B cell (primary cell): ENCODE measurements around the gene MPC1. TPM values are rescaled to one million over a fixed set of nuclear protein-coding genes. Genes with fewer than 3 reads are reported as not detected.
A peak's percentile ranks its signal among the peaks of the same experiment; 100 is the strongest.

Experiments
- ATAC-seq: fragments of 200-7000 bp; cut with Tn5 transposase; one replicate; pipeline ENCODE4 v1.10.0; 2021; ENCODE audit warnings: low read depth, mild to moderate bottlenecking, moderate number of reproducible peaks, moderate library complexity
- CTCF ChIA-PET: fragments of 350-600 bp; sonication (Branson Sonifier 250); formaldehyde crosslinking; loops from one replicate; lab custom pipeline; 2021; ENCODE audit warnings: antibody characterized with exemption, inconsistent platforms; lab: Charles Lee
- POLR2A ChIA-PET: fragments of 350-600 bp; sonication (Branson Sonifier 250); formaldehyde crosslinking; loops from one replicate; lab custom pipeline; 2021; ENCODE audit warnings: antibody characterized with exemption; lab: Charles Lee
- DNase-seq: peaks from one replicate; pipeline ENCODE4 v3.0.0; 2013
- H2AFZ ChIP-seq: 2 replicates; pipeline ENCODE4 v1.6.1; 2012; ENCODE audit warnings: mild to moderate bottlenecking, low read depth, low read length; ENCODE audit not compliant: insufficient read depth, poor library complexity, severe bottlenecking
- H3K27ac ChIP-seq, 2 donors: 1 replicate in 1 of 2; 2 replicates in 1 of 2; pipeline ENCODE4 v1.5.1; 2012 to 2013; ENCODE audit warnings: low read length in 2 of 2, mild to moderate bottlenecking in 2 of 2, moderate library complexity in 1 of 2
- H3K27me3 ChIP-seq, 4 experiments: fragments of 200-600 bp in 1 of 4; sonication (generic) in 1 of 4; replicated peaks in 1 of 4; 1 replicate in 2 of 4; 2 replicates in 2 of 4; pipeline versions ENCODE4 v1.6.1 to v1.7.0; 2013 to 2016; ENCODE audit warnings: low read length in 3 of 4, mild to moderate bottlenecking in 2 of 4, mixed read lengths in 1 of 4, moderate library complexity in 1 of 4; ENCODE audit not compliant: insufficient read depth in 4 of 4, control insufficient read depth in 3 of 4; ENCODE audit errors: control extremely low read depth in 1 of 4
- H3K36me3 ChIP-seq, 2 experiments: replicated peaks in 1 of 2; 1 replicate in 1 of 2; 2 replicates in 1 of 2; pipeline versions ENCODE4 v1.6.1 to v1.7.1; 2013; ENCODE audit warnings: low read length in 1 of 2; ENCODE audit not compliant: insufficient read depth in 2 of 2, control insufficient read depth in 1 of 2; ENCODE audit errors: control extremely low read depth in 1 of 2, extremely low read depth in 1 of 2
- H3K4me1 ChIP-seq, 2 donors: fragments of 200-600 bp in 1 of 2; sonication (generic) in 1 of 2; 1 replicate in 1 of 2; 2 replicates in 1 of 2; pipeline versions ENCODE4 v1.5.1 to v1.6.1; 2013 to 2017; ENCODE audit warnings: low read length in 2 of 2; ENCODE audit not compliant: control insufficient read depth in 2 of 2, insufficient read depth in 2 of 2
- H3K4me2 ChIP-seq: replicated peaks from 2 replicates; pipeline ENCODE3; 2012; ENCODE audit warnings: mild to moderate bottlenecking, low read depth, low read length; ENCODE audit not compliant: poor library complexity, severe bottlenecking
- H3K4me3 ChIP-seq, 5 experiments: fragments of 200-600 bp in 1 of 5; sonication (generic) in 1 of 5; 1 replicate in 3 of 5; 2 replicates in 2 of 5; pipeline versions ENCODE4 v1.5.1 to v1.7.0; 2011 to 2016; ENCODE audit warnings: low read length in 4 of 5, mild to moderate bottlenecking in 4 of 5, low read depth in 2 of 5, control low read depth in 1 of 5, moderate library complexity in 1 of 5; ENCODE audit not compliant: insufficient read depth in 1 of 5; ENCODE audit errors: control extremely low read depth in 1 of 5, extremely low read depth in 1 of 5
- H3K79me2 ChIP-seq: fragments of 200-600 bp; sonication (generic); one replicate; pipeline ENCODE4 v1.6.0; 2016; ENCODE audit warnings: low read length; ENCODE audit not compliant: control insufficient read depth, insufficient read depth
- H3K9ac ChIP-seq: fragments of 200-600 bp; sonication (generic); 2 replicates; pipeline ENCODE4 v1.6.1; 2017; ENCODE audit warnings: mild to moderate bottlenecking, low read length, moderate library complexity
- H3K9me3 ChIP-seq, 3 donors: one replicate each; pipeline versions ENCODE4 v1.6.1 to v1.7.1; 2013; ENCODE audit warnings: low read length in 2 of 3; ENCODE audit not compliant: control insufficient read depth in 2 of 3, insufficient read depth in 1 of 3; ENCODE audit errors: control extremely low read depth in 1 of 3
- H4K20me1 ChIP-seq: 2 replicates; pipeline ENCODE4 v1.6.0; 2012; ENCODE audit warnings: mild to moderate bottlenecking, low read length; ENCODE audit not compliant: insufficient read depth, control insufficient read depth, poor library complexity, severe bottlenecking
- H3K27ac Mint-ChIP-seq: one replicate; pipeline ENCODE4 v1.8.0; 2021; ENCODE audit warnings: mixed read lengths
- H3K27me3 Mint-ChIP-seq: one replicate; pipeline ENCODE4 v1.8.0; 2021; ENCODE audit warnings: mixed read lengths
- H3K4me1 Mint-ChIP-seq: one replicate; pipeline ENCODE4 v1.8.0; 2021; ENCODE audit warnings: mixed read lengths
- H3K4me3 Mint-ChIP-seq: one replicate; pipeline ENCODE4 v1.8.0; 2021; ENCODE audit warnings: mixed read lengths
- H3K9me3 Mint-ChIP-seq: one replicate; pipeline ENCODE4 v1.8.0; 2022; ENCODE audit warnings: mixed read lengths; ENCODE audit not compliant: insufficient read depth
- CTCF ChIP-seq: fragments of 200-600 bp; IDR thresholded peaks from one replicate; pipeline ENCODE4 v1.8.0; 2022; ENCODE audit warnings: antibody characterized with exemption, mild to moderate bottlenecking
- EZH2 ChIP-seq: IDR thresholded peaks from 2 replicates; pipeline ENCODE4 v1.6.1; 2012; ENCODE audit warnings: borderline replicate concordance, low read depth, mild to moderate bottlenecking, moderate library complexity, low read length; ENCODE audit not compliant: insufficient read depth, poor library complexity, severe bottlenecking
- WGBS: methylation state at CpG from one replicate; pipeline ENCODE4 v1.1.5; 2013; ENCODE audit warnings: missing lambda C conversion rate; ENCODE audit not compliant: insufficient coverage; 5-methylcytosine and 5-hydroxymethylcytosine counted together
- intact Hi-C: fragments of 100-400 bp; cut with micrococcal nuclease; formaldehyde crosslinking; loops from one replicate; pipeline ENCODE4 v1.10.0; 2022
- polyA plus RNA-seq: library from polyadenylated mRNA; depleted of rRNA; stranded (reverse); fragments of >200 nt; gene quantifications from 2 replicates; pipeline ENCODE4 v1.2.3, GENCODE V29; 2012
- total RNA-seq, 2 donors: library from RNA; stranded (reverse); fragments of 120-200 nt in 1 of 2; gene quantifications; 1 replicate in 1 of 2; 2 replicates in 1 of 2; pipeline versions ENCODE4 v1.2.3 to v1.2.4, GENCODE V29; 2013 to 2022

Gene MPC1
- total and polyA plus RNA-seq, 2 donors (not counting 1 experiment from before 2014, with no cell fraction given): 19.8 to 23.9 TPM

- H3K9ac ChIP-seq: no peak overlapping the region
- peaks cover 17% of the 10 kb centered on the region for H3K4me1 Mint-ChIP-seq
- H3K27me3 ChIP-seq: no peaks in the 10 kb centered on the region
- H3K36me3 ChIP-seq: peaks cover 0 to 11% of the 10 kb centered on the region in 2 experiments
- peaks cover 16% of the 10 kb centered on the region for H4K20me1 ChIP-seq
- peak overlapping the region; percentile 18 for H3K4me3 Mint-ChIP-seq
- intact Hi-C loops: loop anchor here (5.0 kb wide), 1 partner anchor 613 kb away; the partner anchor contains the start of gene RNASET2
- no peaks in the 10 kb centered on the region for H3K9me3 Mint-ChIP-seq
- no peaks in the 10 kb centered on the region for H3K9me3 ChIP-seq
- H3K4me1 ChIP-seq: peaks cover 28 to 34% of the 10 kb centered on the region in 2 donors
- no peak for ATAC-seq
- DNase-seq: no peak
- no peak overlapping the region for H3K4me3 ChIP-seq
- H3K27ac ChIP-seq: no peak overlapping the region
- WGBS: 100% methylated on average over 8 of the region's 8 CpGs
- TF ChIP-seq EZH2 (no peak), CTCF (no peak)
- H3K79me2 ChIP-seq: peaks cover 36% of the 10 kb centered on the region
- ChIA-PET POLR2A (no interaction called here), CTCF (interaction anchor here (1.3 to 3.7 kb wide), 3 partner anchors 31 to 57 kb away, joined by 5 to 27 read pairs (median 7); no protein-coding TSS in a partner anchor)
- no peak overlapping the region for H3K27ac Mint-ChIP-seq
- no peak overlapping the region for H2AFZ ChIP-seq
- no peaks in the 10 kb centered on the region for H3K27me3 Mint-ChIP-seq
- H3K4me2 ChIP-seq: no peak overlapping the region
These were observed 38.5 kb downstream of the MPC1 start for GRCh38 chr6:166344240-166344639.

- Histone ChIP-seq H3K79me2 (peaks cover 48% of the 10 kb centered on the region), H3K4me1 (peaks cover 34 to 44% of the 10 kb centered on the region in 2 donors), H3K9me3 (no peaks in the 10 kb centered on the region), H4K20me1 (peaks cover 27% of the 10 kb centered on the region), H2AFZ (peak overlapping the region; percentile 72), H3K9ac (peak overlapping the region; percentile 99), H3K36me3 (peaks cover 2 to 20% of the 10 kb centered on the region in 2 experiments), H3K27ac (peak overlapping the region; percentile 99 to 100), H3K27me3 (no peaks in the 10 kb centered on the region), H3K4me3 (peak overlapping the region; percentile 91 to 100 (median 97)), H3K4me2 (peak overlapping the region; percentile 96)
- Mint-ChIP-seq H3K9me3 (no peaks in the 10 kb centered on the region), H3K27ac (peak overlapping the region; percentile 97), H3K4me1 (peaks cover 17% of the 10 kb centered on the region), H3K4me3 (peak overlapping the region; percentile 90), H3K27me3 (no peaks in the 10 kb centered on the region)
- CTCF ChIA-PET: interaction anchor here (1.0 to 3.7 kb wide), 3 partner anchors 10 to 57 kb away, joined by 3 to 27 read pairs (median 4); no protein-coding TSS in a partner anchor
- TF ChIP-seq CTCF (no peak), EZH2 (no peak)
- peak; percentile 79 for DNase-seq
- peak; percentile 38 for ATAC-seq
- POLR2A ChIA-PET: interaction anchor here (0.9 to 1.0 kb wide), 3 partner anchors 9 to 40 kb away, joined by 3 to 5 read pairs (median 5); no protein-coding TSS in a partner anchor
- intact Hi-C loops: loop anchor here (1.0 to 5.0 kb wide), 6 partner anchors 9 to 614 kb away; partner anchors contain the start of gene RNASET2
- no CpG with 5 or more reads among the region's 3 CpGs for WGBS
These were observed 39.6 kb downstream of the MPC1 start for GRCh38 chr6:166343150-166343487.
